GM18508 (cell line): Measurements from ENCODE around the gene GUCY1A2.

Experiments
- ATAC-seq: cut with Tn5 transposase; IDR thresholded peaks from one replicate; pipeline ENCODE4 v1.9.1; 2021; ENCODE audit warnings: moderate number of reproducible peaks; ENCODE audit not compliant: insufficient read depth, unreplicated experiment

GUCY1A2 gene

DNA sequence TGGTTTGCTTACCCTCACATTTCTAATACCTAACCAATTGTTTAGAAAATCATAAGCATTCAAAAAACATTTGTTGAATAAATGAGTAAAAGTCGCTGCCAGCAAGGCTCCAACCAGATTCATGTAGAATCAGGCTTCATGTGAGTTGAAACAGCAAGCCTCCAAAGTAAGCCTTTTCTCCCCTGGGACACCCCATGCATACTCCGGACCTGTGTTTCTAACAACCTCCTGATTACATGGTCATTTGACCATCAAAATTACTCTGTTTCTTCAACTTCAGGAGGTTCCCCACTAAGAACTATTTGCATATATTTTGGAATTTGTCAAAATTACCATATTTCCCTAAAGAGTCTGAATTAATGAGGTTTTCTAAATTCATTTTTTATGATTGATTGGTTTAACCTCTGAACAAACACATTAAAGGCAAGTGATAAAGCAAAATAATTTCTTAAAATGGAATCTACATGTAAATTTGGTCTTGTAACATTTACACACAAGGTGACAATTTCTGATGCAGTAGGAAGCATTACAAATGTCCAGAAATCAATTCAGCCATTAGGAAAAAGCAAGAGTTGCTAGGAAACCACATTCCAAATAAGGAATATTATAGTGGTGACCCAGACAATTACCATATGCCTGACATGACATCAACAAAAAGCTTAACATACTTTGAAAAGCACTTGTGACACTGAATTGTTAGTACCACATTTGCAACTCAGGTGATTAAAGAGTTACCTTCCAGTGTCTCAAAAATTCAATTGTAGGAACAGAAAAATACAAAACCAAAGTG, 252.6 kb downstream of the GUCY1A2 start:
- ATAC-seq = no peak

DNA sequence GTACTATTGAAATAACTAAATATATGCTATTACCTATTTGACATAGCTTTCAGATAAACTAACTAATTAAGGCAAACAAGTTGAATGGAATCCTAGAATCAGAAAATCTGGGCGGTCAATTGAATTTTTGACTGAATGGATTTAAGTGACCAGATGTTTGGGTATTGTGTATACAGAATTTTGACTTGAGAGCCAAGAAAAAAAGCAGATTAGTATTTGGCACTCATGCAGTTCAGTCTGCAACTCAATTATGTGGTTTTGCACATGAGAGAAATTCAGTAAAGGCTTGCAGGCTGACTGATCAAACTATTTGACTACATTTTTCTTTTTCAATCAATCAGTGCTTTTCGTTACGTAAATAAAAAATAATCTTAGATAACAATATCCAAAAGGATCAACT, 254.8 kb downstream of the GUCY1A2 start:
- ATAC-seq = no peak

DNA sequence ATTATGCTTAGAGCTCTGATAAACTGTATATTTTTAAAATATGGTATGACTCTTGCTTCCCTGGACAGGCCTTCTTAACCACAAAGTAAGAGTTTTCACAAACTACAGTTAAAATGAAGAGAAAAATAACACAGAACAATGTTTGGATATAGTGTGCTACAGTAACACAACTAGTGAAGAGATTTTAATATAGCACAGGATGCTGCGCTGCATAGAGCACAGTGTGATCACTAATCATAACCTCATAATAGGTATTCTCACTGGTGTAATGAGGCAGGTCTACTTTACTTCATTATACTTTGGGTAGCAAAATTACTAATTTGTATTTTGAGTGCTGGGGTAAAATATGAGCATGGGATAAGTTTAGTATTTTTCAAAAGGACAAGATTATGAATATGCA, 256.5 kb downstream of the GUCY1A2 start:
- ATAC-seq = no peak

DNA sequence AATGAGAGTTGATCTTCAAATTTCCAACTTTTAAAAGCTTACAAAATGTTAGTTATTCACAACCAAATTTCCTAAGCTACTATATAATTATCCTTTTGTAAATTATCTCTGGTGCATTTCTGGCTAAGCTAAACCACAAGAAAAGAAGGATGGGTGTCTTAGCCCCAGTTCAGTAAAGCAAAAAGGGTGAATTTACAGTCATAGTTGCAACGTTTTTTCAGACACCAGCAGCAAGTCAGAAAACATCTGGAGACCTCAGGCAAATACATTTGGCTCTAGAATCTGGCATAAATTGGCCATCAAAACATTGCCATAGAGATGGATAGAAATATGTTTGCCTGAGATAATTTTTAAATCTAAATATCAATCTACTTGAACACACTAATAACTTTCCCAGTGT, 257.0 kb downstream of the GUCY1A2 start:
- ATAC-seq = no peak

GRCh38 chr11:106748059-106748458, 270.2 kb downstream of the GUCY1A2 start:
- ATAC-seq = no peak

DNA sequence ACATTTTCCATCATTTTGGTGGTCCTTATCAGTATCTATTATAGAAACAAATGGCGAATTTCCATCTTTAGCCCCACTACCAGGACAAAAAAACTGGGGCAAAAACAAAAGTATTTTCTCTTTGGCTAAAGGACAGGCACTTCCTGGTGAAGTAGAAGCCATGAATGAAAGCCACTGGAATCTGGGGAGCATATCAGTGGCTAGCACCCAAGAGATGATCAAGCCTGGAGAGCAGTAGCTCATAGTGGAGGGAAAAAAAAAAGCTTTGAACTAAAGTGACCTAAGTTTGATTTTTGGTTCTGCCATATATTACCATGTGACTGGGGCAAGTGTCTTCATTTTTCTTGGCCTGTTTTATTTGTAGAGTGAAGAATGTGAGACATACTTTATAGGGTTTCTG, 272.3 kb downstream of the GUCY1A2 start:
- ATAC-seq = no peak

DNA sequence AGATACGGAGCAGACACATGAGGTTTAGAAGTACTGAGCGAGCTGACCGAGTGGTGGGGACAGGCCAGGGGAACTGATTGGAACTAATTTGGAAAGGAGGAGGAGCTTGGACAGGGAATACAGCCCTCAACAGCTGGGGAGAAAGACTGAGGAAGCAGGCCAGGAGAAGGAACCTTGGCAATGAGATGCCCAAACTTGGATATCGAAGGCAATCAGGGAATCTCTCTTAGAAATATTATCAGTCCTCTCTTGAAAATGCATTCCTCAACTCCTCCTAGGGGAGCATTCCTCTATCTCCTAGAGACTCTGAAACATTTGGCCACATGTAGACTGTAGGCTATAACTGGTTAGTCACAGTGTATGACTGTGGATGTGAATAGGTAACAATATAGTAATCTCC, 284.6 kb downstream of the GUCY1A2 start:
- no peak for ATAC-seq

DNA sequence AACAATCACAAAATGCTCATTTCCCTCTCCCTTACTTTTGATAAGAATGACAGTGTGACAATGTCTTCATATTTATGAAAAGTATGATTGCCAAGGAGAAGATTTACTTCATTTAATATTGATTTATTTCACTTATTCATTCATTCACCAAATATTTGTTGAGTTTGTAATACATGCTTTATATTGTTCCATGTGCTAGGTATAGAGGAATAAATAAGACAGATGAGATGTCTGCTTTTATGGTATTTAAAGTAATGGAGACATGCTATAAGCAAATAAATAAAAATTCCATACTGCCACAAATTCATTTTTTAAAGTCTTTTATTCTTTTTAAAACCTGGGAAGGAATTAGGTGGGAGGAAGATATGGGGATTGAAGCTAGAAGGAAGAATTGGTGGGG, 289.4 kb downstream of the GUCY1A2 start:
- ATAC-seq = no peak

GRCh38 chr11:106728379-106728778, 289.9 kb downstream of the GUCY1A2 start:
- ATAC-seq = no peak

DNA sequence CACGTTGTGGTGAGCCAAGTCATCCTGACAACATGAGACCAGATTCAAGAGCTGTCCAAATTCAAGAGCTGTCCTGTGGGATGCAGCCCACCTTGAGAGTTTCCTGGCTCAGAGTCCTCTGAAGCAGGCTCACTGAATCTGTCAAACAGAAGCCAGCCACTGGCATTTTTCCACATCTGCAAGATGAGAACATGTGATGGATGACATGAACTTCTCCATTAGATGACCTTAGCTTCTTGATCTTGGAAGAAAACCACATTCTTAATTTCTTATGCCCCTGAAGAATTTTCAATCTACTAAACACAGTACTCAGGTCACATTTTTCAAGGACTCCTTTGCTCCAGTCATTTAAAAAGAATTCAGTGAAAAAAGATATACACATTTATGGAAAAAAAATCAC, 291.0 kb downstream of the GUCY1A2 start:
- ATAC-seq = no peak

DNA sequence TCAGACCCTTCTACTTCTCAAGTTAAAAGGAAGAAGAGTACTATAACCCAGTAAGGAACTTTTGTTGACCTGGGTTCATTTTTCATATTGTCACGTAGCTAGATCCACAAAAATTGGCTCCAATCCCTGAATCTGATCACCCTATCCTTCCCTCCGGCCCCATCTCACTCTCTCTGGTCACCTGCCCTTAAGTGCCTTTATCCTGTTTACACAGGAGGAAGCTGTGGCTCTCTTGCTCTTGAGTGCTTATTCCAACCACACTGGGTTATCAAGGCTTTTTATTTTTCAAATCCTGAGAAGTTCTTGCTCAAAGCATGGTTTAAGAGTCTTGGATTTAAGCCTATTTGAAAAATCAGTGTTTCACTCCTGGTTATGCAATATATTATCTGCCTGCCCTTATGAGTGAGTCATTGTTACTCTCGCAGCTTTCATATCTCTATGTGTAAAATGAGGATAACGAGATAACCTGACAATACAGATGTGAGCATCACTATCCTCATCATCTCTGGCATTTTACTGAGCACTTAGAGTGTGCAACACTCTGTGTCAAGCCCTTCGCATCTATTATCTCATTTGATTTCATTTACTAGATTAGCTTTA, 293.9 kb downstream of the GUCY1A2 start:
- ATAC-seq = no peak

- ATAC-seq = no peak
Observed at GRCh38 chr11:106723071-106723470, 295.2 kb downstream of the GUCY1A2 start.

DNA sequence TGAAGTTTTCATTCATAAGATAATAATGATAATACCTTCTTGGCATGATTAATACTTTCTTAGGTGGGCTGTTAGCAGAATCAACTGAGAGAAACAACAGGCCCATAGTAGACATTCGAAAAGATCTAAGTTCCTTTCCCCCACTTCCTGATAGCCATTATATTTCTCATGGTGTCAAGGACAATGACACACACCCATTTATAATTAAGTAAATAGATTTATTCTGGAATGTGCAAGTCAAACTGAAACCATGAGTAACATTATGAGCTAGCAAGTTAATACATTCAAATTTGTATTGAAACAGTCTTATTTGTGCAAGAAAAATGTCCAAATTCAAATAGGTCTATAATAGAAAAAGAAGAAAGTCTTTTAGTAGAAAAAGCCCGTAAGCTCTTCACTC, 301.1 kb downstream of the GUCY1A2 start:
- ATAC-seq = no peak

DNA sequence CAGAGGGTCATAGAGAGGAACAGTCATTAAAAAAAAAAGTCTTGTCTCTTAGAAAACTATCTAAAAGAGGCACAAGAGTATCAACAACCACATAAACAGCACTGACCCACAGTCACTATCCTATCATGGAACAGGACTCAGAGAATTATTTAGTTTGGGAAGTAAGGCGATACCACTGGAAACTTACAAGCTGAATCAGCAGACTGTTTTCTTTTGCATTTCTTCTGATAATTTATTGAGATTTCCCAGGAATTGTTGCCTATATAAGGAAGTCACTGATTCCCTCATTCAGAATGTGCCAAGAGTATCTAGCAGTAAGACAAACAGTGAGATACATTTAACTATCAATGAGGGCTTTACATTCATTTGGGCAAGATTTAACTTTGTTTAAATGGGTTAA, 304.1 kb downstream of the GUCY1A2 start:
- no peak for ATAC-seq

DNA sequence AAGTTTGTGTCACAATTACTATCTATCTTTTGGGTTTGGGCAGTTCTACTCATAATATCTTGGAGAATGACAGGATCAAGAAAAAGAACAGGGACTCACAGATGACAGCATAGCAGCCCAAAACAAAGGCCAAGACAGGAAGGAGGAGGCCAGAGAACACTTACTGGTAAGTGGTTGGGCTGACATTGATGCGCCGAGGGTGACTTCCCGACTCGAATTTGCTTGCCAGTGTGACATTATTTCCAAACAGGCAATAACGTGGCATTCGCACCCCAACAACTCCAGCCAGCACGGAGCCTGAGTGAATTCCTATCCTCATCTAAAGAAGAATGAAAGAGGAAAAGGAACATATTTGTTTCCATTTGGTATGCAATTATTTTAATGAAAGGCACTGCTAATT, 309.9 kb downstream of the GUCY1A2 start:
- no peak for ATAC-seq

GRCh38 chr11:106706355-106706754, 311.9 kb downstream of the GUCY1A2 start:
- no peak for ATAC-seq

- ATAC-seq = no peak
Observed at GRCh38 chr11:106702805-106703204, 315.5 kb downstream of the GUCY1A2 start.

- ATAC-seq = no peak
Observed at GRCh38 chr11:106697058-106697457, 321.2 kb downstream of the GUCY1A2 start.

DNA sequence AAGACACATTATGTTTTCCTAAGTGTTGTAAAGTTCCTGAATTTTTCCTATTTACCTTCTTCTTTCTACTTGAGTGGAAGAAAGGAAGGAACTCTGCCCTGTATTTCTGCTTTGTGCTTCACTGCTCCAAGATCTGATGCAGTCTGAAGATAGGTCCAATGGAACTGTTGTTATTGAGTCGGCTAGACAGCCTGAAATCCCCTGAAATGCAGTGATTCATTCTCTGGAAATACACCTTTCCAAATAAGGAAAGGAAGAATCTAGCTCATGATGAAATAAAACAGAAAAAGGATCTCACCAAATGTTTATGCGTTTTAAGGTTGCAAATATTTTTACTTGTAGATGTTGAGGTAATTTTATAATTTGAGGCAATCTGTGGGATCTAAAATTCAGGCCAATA, 322.8 kb downstream of the GUCY1A2 start:
- ATAC-seq = no peak

GRCh38 chr11:106694501-106694900, 323.8 kb downstream of the GUCY1A2 start:
- no peak for ATAC-seq

GRCh38 chr11:106691807-106692365, 326.4 kb downstream of the GUCY1A2 start:
- no peak for ATAC-seq

GRCh38 chr11:106690923-106691322, 327.4 kb downstream of the GUCY1A2 start:
- ATAC-seq = no peak
